GM20000 (cell line): ENCODE measurements around the gene KCNQ1.

Experiments
- DNase-seq: peaks from one replicate; pipeline ENCODE4 v3.0.0; 2012; ENCODE audit warnings: low spot score
- TF ChIP-seq, protein P1 (sequence below): IDR thresholded peaks from 2 replicates; pipeline ENCODE4 v1.5.1; 2012; ENCODE audit warnings: mild to moderate bottlenecking, control low read depth; ENCODE audit errors: extremely low read depth, missing control alignments

The KCNQ1 gene

DNA sequence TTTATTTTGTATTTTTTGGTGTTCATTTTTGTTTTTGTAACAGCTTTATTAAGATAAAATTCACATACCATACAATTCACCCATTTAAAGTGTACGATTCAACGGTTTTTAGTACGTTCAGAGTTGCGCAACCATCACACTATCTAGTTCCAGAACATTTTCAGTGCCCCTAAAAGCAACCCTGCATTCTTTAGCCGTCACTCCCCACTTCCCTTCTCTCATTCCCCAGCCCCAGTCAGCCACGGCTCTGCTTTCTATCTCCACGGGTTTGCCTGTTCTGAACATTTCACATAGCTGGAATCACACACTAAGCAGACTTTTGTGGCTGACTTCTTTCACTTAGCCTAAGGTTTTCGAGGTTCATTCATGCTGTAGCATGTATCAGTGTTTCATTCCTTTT, 264.6 kb downstream of the KCNQ1 start:
- TF ChIP-seq, protein P1, sequence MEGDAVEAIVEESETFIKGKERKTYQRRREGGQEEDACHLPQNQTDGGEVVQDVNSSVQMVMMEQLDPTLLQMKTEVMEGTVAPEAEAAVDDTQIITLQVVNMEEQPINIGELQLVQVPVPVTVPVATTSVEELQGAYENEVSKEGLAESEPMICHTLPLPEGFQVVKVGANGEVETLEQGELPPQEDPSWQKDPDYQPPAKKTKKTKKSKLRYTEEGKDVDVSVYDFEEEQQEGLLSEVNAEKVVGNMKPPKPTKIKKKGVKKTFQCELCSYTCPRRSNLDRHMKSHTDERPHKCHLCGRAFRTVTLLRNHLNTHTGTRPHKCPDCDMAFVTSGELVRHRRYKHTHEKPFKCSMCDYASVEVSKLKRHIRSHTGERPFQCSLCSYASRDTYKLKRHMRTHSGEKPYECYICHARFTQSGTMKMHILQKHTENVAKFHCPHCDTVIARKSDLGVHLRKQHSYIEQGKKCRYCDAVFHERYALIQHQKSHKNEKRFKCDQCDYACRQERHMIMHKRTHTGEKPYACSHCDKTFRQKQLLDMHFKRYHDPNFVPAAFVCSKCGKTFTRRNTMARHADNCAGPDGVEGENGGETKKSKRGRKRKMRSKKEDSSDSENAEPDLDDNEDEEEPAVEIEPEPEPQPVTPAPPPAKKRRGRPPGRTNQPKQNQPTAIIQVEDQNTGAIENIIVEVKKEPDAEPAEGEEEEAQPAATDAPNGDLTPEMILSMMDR = no peak
- no peak for DNase-seq

DNA sequence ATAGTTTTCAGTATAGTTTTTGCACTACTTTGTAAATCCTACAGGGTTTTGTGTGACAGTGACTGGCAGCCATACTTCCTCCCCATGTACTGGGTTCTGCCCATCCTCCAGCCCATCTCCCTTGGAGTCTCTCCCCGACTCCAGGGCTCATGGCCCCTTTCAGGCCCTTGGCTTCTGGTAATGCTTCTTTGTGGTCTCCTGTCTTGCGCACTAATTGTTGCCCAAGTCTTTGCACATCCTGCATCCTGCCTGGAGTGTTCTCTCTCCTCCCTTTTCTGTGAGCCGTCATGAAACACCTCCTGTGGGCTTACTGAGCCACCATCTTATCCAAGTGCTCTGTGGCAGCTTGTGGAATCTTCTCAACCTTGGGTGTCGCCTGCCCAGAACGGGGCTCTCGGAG, 266.4 kb downstream of the KCNQ1 start:
- TF ChIP-seq, protein P1 = no peak
- no peak for DNase-seq

DNA sequence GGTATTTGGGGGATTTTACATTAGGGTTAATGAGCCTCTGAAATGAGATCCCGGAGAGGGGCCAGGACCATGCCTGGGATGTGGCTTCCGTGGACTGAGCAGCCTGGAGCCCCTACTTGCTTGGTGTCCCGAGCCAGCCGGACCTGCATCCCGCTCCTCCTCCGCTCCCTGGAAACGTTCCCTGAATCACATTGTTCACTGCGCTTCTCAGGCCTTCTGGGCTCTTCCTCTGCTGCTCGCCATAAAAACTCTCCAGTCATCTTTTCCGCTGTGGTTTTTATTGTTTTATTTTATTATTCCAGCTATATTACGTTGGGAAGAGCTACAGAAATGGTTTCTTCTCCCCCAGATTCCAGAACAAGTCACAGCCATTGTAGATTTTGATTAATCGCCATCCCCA, 268.3 kb downstream of the KCNQ1 start:
- TF ChIP-seq, protein P1 = no peak

DNA sequence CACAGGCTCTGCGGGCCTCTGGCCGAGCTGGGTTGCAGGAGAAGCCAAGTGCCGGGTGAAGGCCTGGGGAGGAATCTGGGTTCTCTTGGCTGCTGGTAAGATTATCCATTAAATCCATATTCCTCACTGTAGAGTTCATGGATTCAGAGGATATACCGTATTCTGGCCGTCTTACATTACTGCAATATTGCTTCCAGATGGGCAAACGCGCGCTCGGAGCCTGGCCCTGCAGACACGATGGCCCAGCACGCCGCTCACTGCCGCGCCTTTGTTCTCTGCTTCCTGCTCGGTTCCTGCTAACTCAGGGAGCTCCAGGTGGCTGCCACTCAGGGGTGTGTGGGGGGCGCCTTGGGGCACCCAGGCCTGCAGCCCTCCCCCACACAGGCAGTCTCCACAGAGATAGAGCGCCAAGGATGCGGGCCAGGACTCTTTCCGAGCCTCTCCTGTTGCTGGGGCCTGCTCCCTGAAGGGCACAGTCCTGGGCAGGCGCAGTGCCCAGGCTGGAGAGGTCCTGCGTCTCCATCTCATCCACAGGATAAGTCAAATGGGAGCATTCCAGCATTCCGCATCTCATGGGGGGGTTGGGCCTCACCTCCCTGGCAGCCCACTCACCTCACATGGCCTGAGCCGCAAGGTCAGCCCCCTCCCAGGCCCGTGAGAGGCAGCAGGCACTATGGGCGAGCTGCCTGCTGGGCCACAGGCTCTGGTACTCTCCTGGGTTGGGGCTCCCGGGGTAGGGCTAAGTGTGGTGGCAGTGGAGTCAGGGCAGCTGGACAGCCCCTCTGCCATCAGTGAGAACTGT, 269.1 kb downstream of the KCNQ1 start:
- DNase-seq = no peak
- TF ChIP-seq, protein P1 = no peak

More for the DNA sequence above, 268.3 kb downstream of the KCNQ1 start:
- DNase-seq = no peak

DNA sequence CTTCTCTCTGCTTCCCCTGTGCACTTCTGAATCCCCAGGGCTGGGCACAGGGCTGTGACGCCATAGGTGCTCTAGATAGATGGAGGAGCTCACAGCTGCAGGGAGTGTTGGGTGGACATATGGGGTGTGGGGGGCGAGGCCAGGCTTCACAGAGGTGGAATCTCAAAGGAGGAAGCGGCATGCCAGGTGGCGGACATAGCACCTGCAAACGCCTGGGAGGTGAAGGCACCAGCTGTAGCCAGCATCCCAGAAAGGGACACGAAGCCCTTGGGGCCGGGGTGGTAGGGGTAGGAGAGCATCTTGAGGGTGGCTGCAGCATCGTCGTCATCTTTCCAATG, 269.6 kb downstream of the KCNQ1 start:
- DNase-seq = no peak
- TF ChIP-seq, protein P1 = no peak

DNA sequence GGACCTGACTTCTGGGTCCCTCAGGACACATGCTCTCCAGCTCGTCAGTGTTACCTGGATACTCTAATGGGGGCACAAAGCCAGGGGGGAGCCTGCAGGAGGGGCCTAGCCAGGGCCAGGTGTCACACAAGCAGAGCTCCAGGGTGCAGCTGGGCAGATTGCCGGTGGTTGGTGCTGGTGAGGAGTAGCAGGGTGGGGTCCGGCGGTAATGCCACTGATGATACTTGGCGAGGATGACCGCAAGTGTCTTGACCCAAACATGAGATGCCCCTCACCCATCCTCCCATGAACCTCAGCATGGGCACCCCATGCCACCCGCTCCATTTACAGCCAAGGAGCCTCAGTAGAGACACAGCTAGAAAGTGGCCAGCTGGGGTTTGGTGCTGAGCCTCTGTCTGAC, 270.1 kb downstream of the KCNQ1 start:
- TF ChIP-seq, protein P1 = no peak
- DNase-seq = no peak

DNA sequence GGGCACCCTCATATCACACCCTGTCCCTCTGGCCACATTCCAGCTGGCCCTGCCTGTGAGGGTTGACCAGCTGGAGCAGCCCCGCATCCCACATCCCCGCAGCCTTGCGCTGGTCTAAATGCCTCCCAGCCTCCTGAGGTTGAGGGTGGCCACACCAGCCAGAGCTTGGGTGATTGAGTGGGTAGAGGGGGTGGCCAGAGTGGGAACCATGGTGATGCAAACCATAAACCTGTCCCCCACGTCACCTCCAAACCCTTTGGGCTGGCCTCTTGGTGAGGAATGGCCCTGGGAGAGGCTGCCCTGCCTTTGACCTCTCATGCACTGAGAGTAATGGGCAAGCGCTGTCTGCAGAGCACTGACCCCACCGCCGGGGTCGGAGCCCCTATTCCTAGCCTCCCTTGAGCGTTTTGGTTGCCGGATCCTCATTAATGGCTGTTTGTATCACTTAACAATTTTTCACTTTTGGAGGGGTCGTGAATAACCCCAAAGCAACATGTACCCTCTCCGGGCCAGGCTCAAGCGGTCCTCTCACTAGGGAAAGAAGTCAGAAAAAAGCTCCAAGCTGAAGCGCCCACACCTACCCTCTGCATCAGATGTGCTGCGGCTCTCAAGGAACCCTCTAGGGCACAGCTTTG, 271.0 kb downstream of the KCNQ1 start:
- TF ChIP-seq, protein P1 = no peak
- DNase-seq = no peak
